GM18873 (cell line): ENCODE measurements around the gene ILDR2.
"Not testable (repeated sequence)": the region's sequence is repeated elsewhere in the genome, so short reads cannot be mapped to it uniquely, and the experiment has no call there.

Experiments used
- ATAC-seq: cut with Tn5 transposase; IDR thresholded peaks from one replicate; pipeline ENCODE4 v1.9.1; 2021; ENCODE audit warnings: mild to moderate bottlenecking, moderate library complexity, moderate number of reproducible peaks; ENCODE audit not compliant: unreplicated experiment, low FRiP score

ILDR2 gene

DNA sequence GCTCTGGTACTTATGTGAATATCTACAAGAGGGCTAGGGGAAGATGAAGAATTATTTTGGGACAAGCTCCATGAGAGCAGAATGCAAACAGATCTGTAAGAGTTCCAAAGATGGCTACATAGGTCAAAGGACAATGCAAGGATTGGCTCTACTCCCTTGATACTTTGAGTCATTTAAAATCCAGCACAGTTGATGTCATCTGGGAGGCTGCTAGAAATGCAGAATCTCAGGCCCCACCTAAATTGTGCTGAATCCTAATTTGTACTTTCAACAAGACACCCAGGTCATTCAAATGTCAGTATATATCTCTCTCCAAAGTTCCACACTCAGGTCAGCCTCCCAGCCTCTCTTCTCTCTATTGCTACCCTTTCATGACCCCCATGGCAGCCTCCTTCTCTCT is 75.6 kb downstream of the ILDR2 start:
- ATAC-seq: no peak

GRCh38 chr1:166895766-166896165 is 79.6 kb downstream of the ILDR2 start:
- ATAC-seq: no peak

- ATAC-seq: no peak
These were observed 85.6 kb downstream of the ILDR2 start for GRCh38 chr1:166889776-166890175.

- ATAC-seq: no peak
These were observed 86.8 kb downstream of the ILDR2 start for GRCh38 chr1:166888373-166889111.

DNA sequence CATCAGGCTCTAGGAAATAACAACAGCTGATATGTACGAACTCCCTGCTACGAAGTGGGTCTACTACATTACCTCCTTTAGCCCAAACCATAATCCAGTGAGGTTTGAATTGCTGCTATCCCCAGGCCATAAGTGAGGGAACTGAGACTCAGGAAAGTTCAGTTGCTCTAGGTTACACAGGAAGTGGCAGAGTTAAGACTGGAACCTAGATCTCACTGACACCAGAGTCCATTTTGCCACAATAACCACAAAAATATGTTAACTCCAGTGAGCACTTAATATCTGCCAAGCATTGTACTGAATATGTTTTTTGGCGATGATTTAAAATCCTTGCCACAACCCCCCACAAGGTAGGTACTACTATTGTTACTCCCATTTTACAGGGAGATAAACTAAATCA is 90.4 kb downstream of the ILDR2 start:
- ATAC-seq: no peak

DNA sequence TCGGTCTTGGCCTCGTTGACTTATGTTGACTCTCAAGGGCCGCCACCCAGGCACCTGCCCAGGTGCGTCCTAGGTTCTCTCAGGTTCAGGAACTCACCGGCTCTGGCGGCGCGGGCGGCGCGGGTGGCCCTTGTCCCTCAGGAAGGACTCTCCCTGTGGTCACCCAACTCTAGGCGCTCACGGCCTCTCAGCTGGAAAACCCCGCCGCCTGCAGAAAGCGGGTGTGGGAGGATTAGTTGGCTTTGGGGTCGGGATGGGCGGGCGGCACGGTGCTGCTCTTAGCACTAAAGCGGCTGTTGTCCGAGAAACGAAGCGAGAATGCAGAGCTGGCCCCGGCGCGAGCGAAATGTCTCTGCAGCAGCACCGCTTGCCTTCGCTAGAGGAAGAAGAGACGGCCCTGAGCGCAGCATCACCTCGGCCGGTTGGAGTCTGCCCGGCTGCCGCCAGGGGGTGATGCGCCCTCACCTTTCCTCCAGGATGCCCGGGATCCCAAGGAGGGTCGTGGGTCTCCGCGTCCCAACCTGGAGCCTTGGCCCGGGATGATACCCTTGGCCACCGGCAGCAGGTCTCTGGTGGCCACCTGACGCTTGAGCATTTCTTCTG is 91.2 kb downstream of the ILDR2 start:
- ATAC-seq: no peak

DNA sequence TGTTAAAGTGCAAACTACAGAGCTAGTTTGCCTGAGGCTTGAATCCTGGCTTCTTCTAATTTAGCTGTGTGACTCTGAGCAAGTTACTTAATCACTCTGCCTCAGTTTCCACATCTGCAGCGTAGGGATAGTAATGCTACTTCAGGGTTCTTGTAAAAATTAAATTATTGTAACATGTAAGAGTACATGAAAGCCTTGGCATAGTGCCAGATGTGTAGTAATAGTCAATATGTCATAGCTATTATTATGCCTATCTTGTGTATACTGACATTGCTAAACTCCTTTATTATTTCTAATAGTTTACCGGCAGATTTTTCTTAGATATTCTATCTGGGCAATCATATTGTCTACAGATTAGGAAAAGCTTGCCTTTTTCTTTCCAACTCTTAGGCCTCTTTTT is 92.4 kb downstream of the ILDR2 start:
- ATAC-seq: no peak

DNA sequence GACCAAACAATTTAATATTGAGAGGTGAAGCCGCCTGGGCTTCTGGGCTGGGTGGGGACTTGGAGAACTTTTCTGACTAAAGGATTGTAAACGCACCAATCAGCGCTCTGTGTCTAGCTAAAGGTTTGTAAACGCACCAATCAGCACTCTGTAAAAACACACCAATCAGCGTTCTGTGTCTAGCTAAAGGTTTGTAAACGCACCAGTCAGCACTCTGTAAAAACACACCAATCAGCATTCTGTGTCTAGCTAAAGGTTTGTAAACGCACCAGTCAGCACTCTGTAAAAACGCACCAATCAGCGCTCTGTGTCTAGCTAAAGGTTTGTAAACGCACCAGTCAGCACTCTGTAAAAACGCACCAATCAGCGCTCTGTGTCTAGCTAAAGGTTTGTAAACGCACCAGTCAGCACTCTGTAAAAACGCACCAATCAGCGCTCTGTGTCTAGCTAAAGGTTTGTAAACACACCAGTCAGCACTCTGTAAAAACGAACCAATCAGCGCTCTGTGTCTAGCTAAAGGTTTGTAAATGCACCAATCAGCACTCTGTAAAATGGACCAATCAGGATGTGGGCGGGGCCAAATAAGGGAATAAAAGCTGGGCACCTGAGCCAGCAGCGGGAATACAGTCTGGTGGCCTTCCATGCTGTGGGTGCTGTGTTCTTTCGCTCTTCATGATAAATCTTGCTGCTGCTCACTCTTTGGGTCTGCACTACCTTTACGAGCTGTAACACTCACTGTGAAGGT is 97.0 kb downstream of the ILDR2 start:
- not testable (repeated sequence) for ATAC-seq

- no peak for ATAC-seq
These were observed 98.9 kb downstream of the ILDR2 start for GRCh38 chr1:166876540-166876838.

DNA sequence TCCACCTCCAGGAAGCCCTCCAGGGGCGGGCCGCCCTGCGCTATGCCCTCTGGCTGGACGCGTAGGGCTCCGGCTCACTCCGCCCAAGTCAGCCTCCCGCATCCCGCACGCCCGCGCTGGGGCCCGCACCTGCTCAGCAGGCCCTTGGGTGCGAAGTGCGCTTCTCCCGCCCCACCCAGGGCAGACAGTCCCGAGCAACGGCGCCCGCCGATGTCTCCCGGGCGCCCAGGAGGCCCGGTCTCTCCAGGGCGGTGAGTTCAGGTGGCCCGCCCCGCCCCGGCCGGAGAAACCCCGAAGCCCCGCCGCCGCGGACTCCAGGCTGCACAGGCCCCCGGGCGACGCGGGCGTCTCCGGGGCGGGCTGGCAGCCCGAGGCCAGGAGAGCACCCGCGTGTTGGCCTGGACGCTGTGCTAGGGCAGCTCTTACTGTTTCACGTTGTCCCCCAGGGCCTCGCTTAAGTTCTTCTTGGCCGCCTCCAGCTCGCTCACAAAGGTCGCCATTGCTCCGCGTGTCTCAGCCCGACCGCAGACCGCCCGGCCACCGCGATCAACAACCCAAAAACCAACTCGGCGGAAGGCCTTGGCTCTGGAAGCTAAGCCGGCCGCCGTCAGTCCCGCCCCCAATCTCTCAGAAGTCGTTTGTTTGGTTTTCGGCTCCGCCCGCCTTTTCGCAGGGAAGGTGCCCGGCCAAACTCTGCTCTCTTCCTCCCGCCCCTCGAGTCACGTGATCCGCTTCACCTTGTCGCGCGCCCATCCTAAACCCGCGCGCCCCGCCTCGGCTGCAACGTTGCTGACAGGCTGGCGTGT is 99.4 kb downstream of the ILDR2 start, which contains the start of gene TADA1:
Gene TADA1 (minus strand): TSS at position 531 of the 806 bp plus-strand sequence. CDS start 31 bp downstream, at position 500.
- peak; percentile 88 for ATAC-seq

DNA sequence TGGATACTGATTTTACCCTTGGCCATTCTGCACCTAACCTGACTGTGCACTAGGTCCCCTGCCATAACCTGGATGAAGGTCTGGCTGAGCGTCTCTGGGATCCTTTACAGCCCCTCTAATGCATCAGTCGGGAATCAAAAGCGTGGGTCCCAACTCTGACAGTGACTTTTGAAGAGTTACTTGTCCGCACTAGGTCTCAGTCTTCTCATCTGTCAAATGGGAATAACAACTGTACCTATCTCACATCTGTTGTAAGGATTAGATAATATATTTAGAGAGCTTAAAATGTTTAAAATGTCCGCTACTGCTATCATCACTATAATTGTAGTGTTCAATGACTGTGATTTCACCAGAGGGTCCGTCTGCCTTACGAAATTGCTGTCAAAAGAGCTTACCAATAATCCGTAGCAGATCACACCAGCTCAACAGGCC is 100.0 kb downstream of the ILDR2 start:
- ATAC-seq: no peak

- ATAC-seq: no peak
These were observed 100.9 kb downstream of the ILDR2 start for GRCh38 chr1:166874464-166874863.

- no peak for ATAC-seq
These were observed 104.8 kb downstream of the ILDR2 start for GRCh38 chr1:166870584-166870983.

GRCh38 chr1:166869318-166870099 is 105.8 kb downstream of the ILDR2 start:
- ATAC-seq: no peak

GRCh38 chr1:166868639-166869038 is 106.7 kb downstream of the ILDR2 start:
- ATAC-seq: no peak

DNA sequence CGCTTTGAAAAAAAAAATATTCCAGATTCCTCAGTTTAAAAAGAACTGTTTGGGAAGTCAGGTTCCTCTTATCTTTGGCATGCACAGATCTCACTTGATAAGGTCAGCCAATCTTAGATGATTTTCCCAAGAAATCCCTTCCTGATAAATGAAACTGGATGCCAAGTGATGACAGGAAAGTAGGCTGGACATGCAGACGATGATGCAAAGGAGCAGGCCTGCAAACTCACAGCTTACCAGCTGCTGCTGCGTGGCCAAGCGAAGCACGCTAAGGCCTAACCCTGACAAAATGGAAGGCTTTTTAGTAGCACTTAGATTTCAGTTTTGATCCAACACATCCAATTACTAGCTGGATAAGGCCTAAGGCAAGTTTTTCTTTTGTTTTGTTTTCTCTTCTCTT is 109.4 kb downstream of the ILDR2 start:
- ATAC-seq: no peak

DNA sequence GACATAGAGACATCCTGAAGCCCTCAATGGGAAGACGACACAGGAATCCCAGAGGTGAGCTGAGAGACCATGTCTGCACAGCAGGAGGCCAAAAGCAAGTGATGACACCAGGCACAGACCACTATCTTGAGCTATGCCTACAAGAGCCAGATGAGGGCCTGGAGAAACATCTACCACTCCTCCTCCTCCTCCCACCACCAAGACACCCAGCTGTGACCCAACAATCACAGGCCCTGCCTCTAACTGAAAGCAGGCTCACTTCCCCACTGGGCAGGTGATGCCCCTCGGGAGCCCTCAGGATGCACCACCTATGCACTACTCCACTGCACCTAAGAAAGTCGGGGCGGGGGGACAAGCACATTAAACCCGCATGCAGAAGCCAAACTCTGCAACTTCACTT is 115.7 kb downstream of the ILDR2 start:
- no peak for ATAC-seq

DNA sequence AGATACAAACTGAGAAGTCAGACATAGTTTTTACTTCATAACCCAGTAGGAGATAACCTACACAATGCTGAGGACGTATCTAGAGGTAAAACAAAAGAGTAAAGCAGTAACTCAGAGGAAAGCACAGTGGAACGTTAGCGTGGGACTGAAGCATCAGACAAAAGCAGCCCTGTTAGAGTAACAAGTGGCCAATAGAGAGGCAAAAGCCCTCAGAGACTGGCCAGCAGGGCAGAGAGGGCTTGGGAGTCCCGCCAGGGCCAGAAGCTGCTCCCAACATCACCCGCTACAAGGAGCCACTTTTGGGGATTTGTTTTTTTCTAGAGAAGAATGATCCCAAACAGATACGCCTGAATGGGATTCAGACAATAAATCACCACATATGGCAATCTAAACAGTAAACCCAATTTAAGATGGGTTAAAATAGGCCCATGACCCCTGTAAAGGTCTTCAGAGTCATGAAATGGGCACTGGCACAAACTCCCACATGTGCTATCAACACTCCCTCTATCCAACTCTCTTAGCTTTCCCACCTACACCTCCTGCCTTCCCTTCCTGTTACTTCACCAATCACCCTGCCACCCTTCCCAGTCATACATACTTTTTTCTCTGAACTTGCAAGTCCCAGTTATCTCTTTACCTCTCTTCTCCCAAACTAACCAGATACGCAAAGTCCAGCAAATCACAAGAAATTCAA is 116.5 kb downstream of the ILDR2 start:
- ATAC-seq: no peak
